ENCODE results near the gene SLC8B1. TPM values are rescaled to one million over a fixed set of nuclear protein-coding genes. Genes with fewer than 3 reads are reported as not detected.

SLC8B1 gene
- total and polyA plus RNA-seq, 9 donors = 36.9 to 117 (median 76.2) TPM

DNA sequence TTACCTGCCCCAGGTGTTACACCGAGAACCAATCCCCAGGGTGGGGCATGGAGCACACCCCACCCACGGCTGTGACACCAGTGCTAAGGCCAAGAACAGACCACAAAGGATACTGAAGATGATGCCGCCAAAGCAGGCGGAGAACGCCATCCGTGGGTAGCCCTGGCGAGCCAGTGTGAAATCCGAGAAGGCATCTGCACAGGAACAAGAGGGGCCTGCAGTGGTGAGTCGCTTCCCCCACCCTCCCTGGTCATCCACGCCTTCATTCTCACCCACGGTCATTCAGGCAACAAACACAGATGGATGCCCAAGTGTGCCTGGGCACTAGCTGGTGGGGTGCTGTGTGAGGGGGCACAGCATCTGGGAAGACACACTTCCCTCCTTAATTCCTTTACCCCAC lies 28.5 kb downstream of the SLC8B1 start:
- H3K27me3 ChIP-seq = no peaks in the 10 kb centered on the region
- H3K36me3 ChIP-seq = no peaks in the 10 kb centered on the region
- no peak overlapping the region for H3K27ac ChIP-seq
- intact Hi-C loops (cut with DNase I) = loop anchor here in 1 of 4 donors (10.0 kb wide), 1 partner anchor 118 kb away; the partner anchor contains the start of gene SDSL
- H3K4me3 ChIP-seq = no peak overlapping the region
- no peaks in the 10 kb centered on the region for H3K4me1 ChIP-seq (ENCODE audit: insufficient read depth)
- H3K9me3 ChIP-seq = no peaks in the 10 kb centered on the region
- no peak for TF ChIP-seq EP300 (IDR thresholded peaks at IDR 0.05)
- no peak for TF ChIP-seq POLR2A (IDR thresholded peaks at IDR 0.05)
- TF ChIP-seq CTCF (IDR thresholded peaks at IDR 0.05) = no peak
- WGBS, 3 donors = 86 to 90% (median 86%) methylated on average over 11 of the region's 11 CpGs
- DNase-seq = no peak

DNA sequence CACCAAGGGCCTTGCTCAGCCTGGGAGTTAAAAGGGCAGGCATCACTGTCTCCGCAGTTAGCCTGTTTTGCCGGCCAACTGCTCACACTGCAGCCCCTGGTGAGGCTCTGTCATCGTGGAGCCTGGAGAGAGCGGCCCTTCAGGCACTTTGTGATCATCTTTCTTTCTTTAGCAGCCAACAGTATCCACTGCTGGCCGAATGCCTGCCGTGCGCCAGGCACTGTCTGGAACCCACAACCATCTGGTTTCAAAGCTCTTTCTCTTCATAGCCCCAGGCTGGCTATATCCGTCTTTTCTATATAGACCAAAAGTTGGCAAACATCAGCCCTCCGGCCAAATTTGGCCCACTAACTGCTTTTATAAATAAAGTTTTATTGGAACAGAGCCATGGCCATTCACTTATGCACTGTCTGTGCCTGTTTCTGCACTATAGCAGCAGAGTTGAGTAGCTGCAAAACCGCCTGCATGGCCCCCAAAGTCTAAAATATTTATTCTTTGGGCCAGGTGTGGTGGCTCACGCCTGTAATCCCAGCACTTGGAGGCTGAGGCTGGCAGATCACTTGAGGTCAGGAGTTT lies 29.5 kb downstream of the SLC8B1 start:
- Histone ChIP-seq H3K9me3 (no peaks in the 10 kb centered on the region), H3K27me3 (no peaks in the 10 kb centered on the region), H3K27ac (no peak overlapping the region), H3K36me3 (no peaks in the 10 kb centered on the region), H3K4me1 (ENCODE audit: insufficient read depth) (no peaks in the 10 kb centered on the region), H3K4me3 (no peak overlapping the region)
- TF ChIP-seq EP300 (IDR thresholded peaks at IDR 0.05) = no peak
- no peak for TF ChIP-seq CTCF (IDR thresholded peaks at IDR 0.05)
- no peak for TF ChIP-seq POLR2A (IDR thresholded peaks at IDR 0.05)
- DNase-seq = no peak
- WGBS, 3 donors = 94 to 96% (median 95%) methylated on average over 11 of the region's 11 CpGs
- intact Hi-C loops (cut with DNase I) = loop anchor here in 1 of 4 donors (10.0 kb wide), 1 partner anchor 119 kb away; the partner anchor contains the start of gene SDSL

- H3K4me1 ChIP-seq (ENCODE audit: insufficient read depth) = peaks cover 18% of the 10 kb centered on the region
- no peak overlapping the region for H3K4me3 ChIP-seq
- DNase-seq = no peak
- no peaks in the 10 kb centered on the region for H3K36me3 ChIP-seq
- H3K27me3 ChIP-seq = no peaks in the 10 kb centered on the region
- TF ChIP-seq CTCF (IDR thresholded peaks at IDR 0.05) (no peak), EP300 (IDR thresholded peaks at IDR 0.05) (no peak), POLR2A (IDR thresholded peaks at IDR 0.05) (no peak)
- H3K27ac ChIP-seq = no peak overlapping the region
- intact Hi-C loops (cut with DNase I) = loop anchor here in 1 of 4 donors (10.0 kb wide), 1 partner anchor 122 kb away; the partner anchor contains the start of gene SDSL
- H3K9me3 ChIP-seq = no peaks in the 10 kb centered on the region
- WGBS, 3 donors = 83 to 84% (median 84%) methylated on average over 19 of the region's 19 CpGs
These were observed 31.8 kb downstream of the SLC8B1 start for GRCh38 chr12:113302886-113303640.

DNA sequence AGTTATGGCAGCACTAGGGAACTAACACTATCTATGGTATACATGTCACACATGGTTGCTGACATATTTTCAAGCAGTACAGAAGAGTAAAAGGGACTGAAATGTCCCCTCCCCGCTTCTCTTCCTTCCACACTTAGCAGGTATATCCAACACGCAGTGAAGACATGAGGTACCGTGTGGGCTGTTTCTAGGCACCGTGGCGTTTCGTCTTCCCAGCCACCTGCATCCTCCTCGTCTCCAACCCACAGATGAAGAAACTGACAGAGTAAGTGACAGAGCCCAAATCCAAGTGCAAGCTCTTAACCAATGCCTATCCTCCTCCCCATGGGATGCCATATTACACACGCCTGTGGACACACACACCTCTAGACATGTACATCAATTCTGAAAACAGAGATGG lies 32.4 kb downstream of the SLC8B1 start:
- TF ChIP-seq EP300 (IDR thresholded peaks at IDR 0.05) (no peak), CTCF (IDR thresholded peaks at IDR 0.05) (no peak)
- intact Hi-C loops (cut with DNase I) = loop anchor here in 1 of 4 donors (10.0 kb wide), 1 partner anchor 122 kb away; the partner anchor contains the start of gene SDSL
- H3K4me1 ChIP-seq (ENCODE audit: insufficient read depth) = peaks cover 20% of the 10 kb centered on the region
- no peak overlapping the region for H3K27ac ChIP-seq
- no peaks in the 10 kb centered on the region for H3K27me3 ChIP-seq
- H3K36me3 ChIP-seq = no peaks in the 10 kb centered on the region
- WGBS, 3 donors = 91 to 94% (median 92%) methylated on average over 8 of the region's 8 CpGs
- no peaks in the 10 kb centered on the region for H3K9me3 ChIP-seq
- no peak for DNase-seq
- no peak overlapping the region for H3K4me3 ChIP-seq
